Heart left ventricle (tissue), 16 donors: Measurements from ENCODE around the gene OR12D1. TPM values are rescaled to one million over a fixed set of nuclear protein-coding genes. Genes with fewer than 3 reads are reported as not detected.

ENCODE experiments used
- ATAC-seq, 4 donors: fragments of 200-7000 bp; cut with Tn5 transposase; one replicate each; pipeline ENCODE4 v1.9.1; 2020 to 2022; ENCODE audit warnings: moderate library complexity in 4 of 4, mild to moderate bottlenecking in 3 of 4, moderate number of reproducible peaks in 1 of 4
- DNase-seq, 5 donors: peaks; one replicate each; pipeline ENCODE4 v3.0.0-alpha.2; 2020
- H3K27ac ChIP-seq, 12 donors: fragments of 200-600 bp; sonication (generic) in 4 of 12; one replicate each; pipeline versions ENCODE4 v1.5.0 to v1.8.0; 2016 to 2022; ENCODE audit warnings: mild to moderate bottlenecking in 2 of 12
- H3K27me3 ChIP-seq, 9 donors: fragments of 200-600 bp; sonication (generic) in 2 of 9; one replicate each; pipeline versions ENCODE4 v1.5.1 to v1.8.0; 2016 to 2022; ENCODE audit warnings: mild to moderate bottlenecking in 3 of 9
- H3K36me3 ChIP-seq, 9 donors: fragments of 200-600 bp; sonication (generic) in 2 of 9; one replicate each; pipeline versions ENCODE4 v1.5.0 to v1.8.0; 2018 to 2022; ENCODE audit warnings: mild to moderate bottlenecking in 2 of 9
- H3K4me1 ChIP-seq, 12 donors: fragments of 200-600 bp; sonication (generic) in 4 of 12; one replicate each; pipeline versions ENCODE4 v1.5.0 to v1.8.0; 2016 to 2022; ENCODE audit warnings: mild to moderate bottlenecking in 3 of 12
- H3K4me3 ChIP-seq, 12 donors: fragments of 200-600 bp; sonication (generic) in 4 of 12; one replicate each; pipeline versions ENCODE4 v1.5.0 to v1.8.0; 2017 to 2022; ENCODE audit warnings: mild to moderate bottlenecking in 9 of 12, moderate library complexity in 4 of 12
- H3K9me3 ChIP-seq, 12 donors: fragments of 200-600 bp; sonication (generic) in 4 of 12; one replicate each; pipeline versions ENCODE4 v1.5.0 to v1.8.0; 2016 to 2022; ENCODE audit warnings: mild to moderate bottlenecking in 1 of 12
- POLR2A ChIP-seq, 2 donors: fragments of 450-650 bp; IDR thresholded peaks; one replicate each; pipeline ENCODE4 v1.6.1; 2017; ENCODE audit warnings: antibody characterized with exemption in 2 of 2, mild to moderate bottlenecking in 2 of 2, moderate library complexity in 2 of 2
- WGBS, 4 donors: extraction: QIAGEN DNeasy Blood & Tissue Kit in 2 of 4; methylation state at CpG; one replicate each; pipeline versions ENCODE4 v1.1.5 to v1.1.7; 2013 to 2018; 5-methylcytosine and 5-hydroxymethylcytosine counted together
- intact Hi-C, 10 donors: fragments of 100-400 bp; cut with DNase I; formaldehyde crosslinking; loops; one replicate each; pipeline versions ENCODE4 v1.11.1 to v1.14.2; 2022
- polyA plus RNA-seq, 2 donors: library from polyadenylated mRNA; stranded (reverse); fragments of 200-250 nt; gene quantifications; one replicate each; pipeline ENCODE4 v1.2.3, GENCODE V29; 2013
- total RNA-seq, 9 donors: library from RNA; depleted of rRNA in 2 of 9; stranded (reverse); fragments of >200 nt in 2 of 9; fragmentation: NEBNext Ultra II Directional in 3 of 9; extraction: Animal tissue kit (Norgen Biotek cat#: 25700) in 3 of 9; gene quantifications; one replicate each; pipeline versions ENCODE4 v1.1.0 to v1.2.4, GENCODE V29; 2016 to 2023
- TF ChIP-seq, protein P1 (sequence below), 12 donors: fragments of 200-600 bp; sonication (generic) in 4 of 12; IDR thresholded peaks; one replicate each; pipeline versions ENCODE4 v1.5.0 to v1.8.0; 2018 to 2022; ENCODE audit warnings: antibody characterized with exemption in 12 of 12, mild to moderate bottlenecking in 5 of 12
- donor health status: ischemic (EF 13 %, LVEDD 7.1; RV severe dilation, severe dysfunction).
- donor health status: healthy with polysubstance abuse.
- donor health status: DM: no; HTN: yes; CAD: no.
- donor health status: DM: no; HTN: no; CAD: no.
- donor health status: ischemic (EF 25% LVEDD 6.9; RV normal size, moderate dysfunction).
- donor health status: ischemic (EF 25% LVEDD 5.7; RV mildly dilated, moderate dysfunction).
- donor health status: healthy.
- donor health status: DM: yes; HTN: yes; CAD: no.
- donor health status: ischemic (EF 35%, LVEDD 5.7; RV mildly dilated, moderate dysfunction).
- donor health status: nonischemic (EF 11% LVEDD 7.7; RV severe dilation, severe dysfunction).
- donor health status: DM: yes; HTN: yes; CAD: no.
- donor health status: PGD.
- donor health status: ischemic (EF 29% LVEDD 5.4; RV normal size, mild dysfunction).
- donor health status: nonischemic (EF 23%, LVEDD 6.1; RV moderate dilation, normal function).

The OR12D1 gene
- total and polyA plus RNA-seq, 11 donors: not detected

DNA sequence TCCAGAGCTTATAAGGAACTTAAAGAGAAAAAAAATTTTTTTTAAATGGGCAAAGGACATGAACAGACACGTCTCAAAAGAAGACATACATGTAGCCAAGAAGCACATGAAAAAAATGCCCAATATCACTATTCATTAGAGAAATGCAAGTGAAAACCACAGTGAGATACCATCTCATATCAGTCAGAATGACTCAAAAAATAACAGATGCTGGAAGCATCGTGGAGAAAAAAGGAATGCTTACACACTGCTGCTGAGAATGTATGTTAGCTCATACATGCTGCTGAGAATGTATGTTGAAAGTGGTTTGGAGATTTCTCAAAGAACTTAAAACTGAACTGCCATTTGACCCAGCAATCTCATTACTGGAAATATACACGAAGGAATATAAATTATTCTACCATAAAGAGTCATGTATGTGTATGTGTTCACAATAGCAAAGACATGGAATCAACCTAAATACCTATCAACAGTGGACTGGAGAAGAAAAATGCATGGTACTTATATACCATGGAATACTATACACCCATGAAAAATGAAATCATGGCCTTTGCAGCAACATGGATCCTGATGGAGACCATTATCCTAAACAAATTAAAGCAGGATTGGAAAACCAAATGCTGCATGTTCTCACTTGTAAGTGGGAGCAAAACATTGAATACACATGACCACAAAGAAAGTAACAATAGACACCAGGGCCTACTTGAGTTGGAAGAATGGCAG, 36.9 kb downstream of the OR12D1 start:
- Histone ChIP-seq H3K36me3 (no peaks in the 10 kb centered on the region), H3K27me3 (peaks cover 0 to 23% (median 0%) of the 10 kb centered on the region in 9 donors), H3K27ac (no peak overlapping the region), H3K9me3 (peaks cover 0 to 2% (median 0%) of the 10 kb centered on the region in 12 donors), H3K4me1 (no peaks in the 10 kb centered on the region), H3K4me3 (no peak overlapping the region)
- DNase-seq (no peak), ATAC-seq (no peak)
- intact Hi-C loops: no loop called here
- TF ChIP-seq, protein P1, sequence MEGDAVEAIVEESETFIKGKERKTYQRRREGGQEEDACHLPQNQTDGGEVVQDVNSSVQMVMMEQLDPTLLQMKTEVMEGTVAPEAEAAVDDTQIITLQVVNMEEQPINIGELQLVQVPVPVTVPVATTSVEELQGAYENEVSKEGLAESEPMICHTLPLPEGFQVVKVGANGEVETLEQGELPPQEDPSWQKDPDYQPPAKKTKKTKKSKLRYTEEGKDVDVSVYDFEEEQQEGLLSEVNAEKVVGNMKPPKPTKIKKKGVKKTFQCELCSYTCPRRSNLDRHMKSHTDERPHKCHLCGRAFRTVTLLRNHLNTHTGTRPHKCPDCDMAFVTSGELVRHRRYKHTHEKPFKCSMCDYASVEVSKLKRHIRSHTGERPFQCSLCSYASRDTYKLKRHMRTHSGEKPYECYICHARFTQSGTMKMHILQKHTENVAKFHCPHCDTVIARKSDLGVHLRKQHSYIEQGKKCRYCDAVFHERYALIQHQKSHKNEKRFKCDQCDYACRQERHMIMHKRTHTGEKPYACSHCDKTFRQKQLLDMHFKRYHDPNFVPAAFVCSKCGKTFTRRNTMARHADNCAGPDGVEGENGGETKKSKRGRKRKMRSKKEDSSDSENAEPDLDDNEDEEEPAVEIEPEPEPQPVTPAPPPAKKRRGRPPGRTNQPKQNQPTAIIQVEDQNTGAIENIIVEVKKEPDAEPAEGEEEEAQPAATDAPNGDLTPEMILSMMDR (IDR thresholded peaks at IDR 0.05): no peak
- no peak for TF ChIP-seq POLR2A (IDR thresholded peaks at IDR 0.05)
- 71 to 76% (median 74%) methylated on average over 3 of the region's 3 CpGs for WGBS, 4 donors

DNA sequence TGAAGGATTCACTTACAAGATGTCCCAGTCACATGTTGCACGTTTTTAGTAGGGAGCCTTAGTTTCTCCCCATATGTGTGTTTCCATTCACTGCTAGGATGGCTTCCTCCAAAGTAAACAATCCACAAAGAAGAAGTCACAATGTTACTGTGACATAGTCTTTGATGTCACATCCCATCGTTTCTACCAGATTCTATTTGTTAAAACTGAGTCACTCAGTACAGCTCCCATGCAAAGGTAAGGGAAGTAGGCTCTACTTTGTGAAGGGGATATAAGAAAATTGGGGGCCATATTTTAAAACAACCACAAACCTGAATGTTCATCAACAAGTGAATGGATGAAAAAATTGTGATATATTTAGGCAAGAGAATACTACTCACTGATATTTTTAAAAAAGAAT, 42.2 kb downstream of the OR12D1 start, which contains the start of the genes OR11A1 and OR2H1:
OR11A1 (minus strand) TSS at position 101 of the 400 bp plus-strand sequence. CDS start 29,430 bp downstream, outside the sequence.
OR2H1 (plus strand) TSS at position 185 of the 400 bp plus-strand sequence. CDS start 4,615 bp downstream, outside the sequence.
- Histone ChIP-seq H3K4me3 (no peak within 1 kb of the TSS), H3K27me3 (peaks cover 0 to under 1% (median 0%) of the 10 kb centered on the region in 9 donors), H3K36me3 (no peaks in the 10 kb centered on the region), H3K9me3 (peaks cover 0 to 1% (median 0%) of the 10 kb centered on the region in 12 donors), H3K27ac (no peak within 1 kb of the TSS), H3K4me1 (no peaks in the 10 kb centered on the region)
- DNase-seq: no peak
- 45 to 66% (median 59%) methylated on average over 2 of the region's 2 CpGs for WGBS, 4 donors
- intact Hi-C loops: no loop called here
- no peak for ATAC-seq
- TF ChIP-seq POLR2A (IDR thresholded peaks at IDR 0.05): no peak
- TF ChIP-seq, protein P1 (IDR thresholded peaks at IDR 0.05): no peak

DNA sequence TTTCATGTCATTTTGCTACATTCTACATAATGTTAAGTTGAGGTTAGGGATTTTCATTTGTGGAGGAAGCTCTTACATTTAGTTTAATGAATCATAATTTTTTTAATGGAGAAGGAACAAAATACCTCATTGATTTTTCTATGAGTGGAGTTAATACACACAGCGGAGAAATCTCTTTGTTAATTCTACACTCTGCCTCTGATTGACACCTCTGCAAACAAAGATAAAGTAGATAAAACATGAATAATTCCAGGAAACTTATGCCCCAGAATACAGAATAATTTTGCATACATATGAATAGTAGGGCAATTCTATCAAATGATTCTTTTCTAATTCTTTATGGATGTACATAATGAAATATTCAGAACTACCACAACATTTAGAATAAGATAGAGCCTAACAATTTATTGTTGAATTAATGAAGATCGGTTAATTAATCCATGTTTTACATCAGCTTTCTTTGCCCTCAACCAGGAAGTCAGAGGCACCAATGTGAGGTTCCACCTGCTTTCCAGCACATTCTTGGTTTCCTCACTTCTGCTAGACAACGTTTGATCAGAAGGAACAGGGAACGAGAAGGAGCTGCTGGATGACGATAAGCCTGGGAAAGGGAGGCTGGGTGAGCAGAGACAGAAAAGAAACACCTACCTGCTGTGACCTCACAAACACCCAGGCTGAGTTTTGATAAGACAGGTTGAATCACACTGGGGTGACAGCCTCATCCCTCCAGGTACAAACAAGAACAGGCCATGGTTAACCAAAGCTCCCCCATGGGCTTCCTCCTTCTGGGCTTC, 46.5 kb downstream of the OR12D1 start:
- intact Hi-C loops: no loop called here
- DNase-seq (no peak), ATAC-seq (no peak)
- Histone ChIP-seq H3K27ac (no peak overlapping the region), H3K4me3 (no peak overlapping the region), H3K4me1 (no peaks in the 10 kb centered on the region), H3K36me3 (no peaks in the 10 kb centered on the region), H3K9me3 (no peaks in the 10 kb centered on the region), H3K27me3 (peaks cover 0 to 5% (median 0%) of the 10 kb centered on the region in 9 donors)
- TF ChIP-seq, protein P1 (IDR thresholded peaks at IDR 0.05): no peak
- no peak for TF ChIP-seq POLR2A (IDR thresholded peaks at IDR 0.05)
- 73 to 87% (median 77%) methylated on average over 5 of the region's 5 CpGs for WGBS, 4 donors

DNA sequence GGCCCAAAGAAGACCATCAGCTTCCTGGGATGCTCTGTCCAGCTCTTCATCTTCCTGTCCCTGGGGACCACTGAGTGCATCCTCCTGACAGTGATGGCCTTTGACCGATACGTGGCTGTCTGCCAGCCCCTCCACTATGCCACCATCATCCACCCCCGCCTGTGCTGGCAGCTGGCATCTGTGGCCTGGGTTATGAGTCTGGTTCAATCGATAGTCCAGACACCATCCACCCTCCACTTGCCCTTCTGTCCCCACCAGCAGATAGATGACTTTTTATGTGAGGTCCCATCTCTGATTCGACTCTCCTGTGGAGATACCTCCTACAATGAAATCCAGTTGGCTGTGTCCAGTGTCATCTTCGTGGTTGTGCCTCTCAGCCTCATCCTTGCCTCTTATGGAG, 47.3 kb downstream of the OR12D1 start:
- H3K27ac ChIP-seq: no peak overlapping the region
- no peak overlapping the region for H3K4me3 ChIP-seq
- no peak for ATAC-seq
- peaks cover 0 to 5% (median 0%) of the 10 kb centered on the region in 9 donors for H3K27me3 ChIP-seq
- H3K36me3 ChIP-seq: no peaks in the 10 kb centered on the region
- no peaks in the 10 kb centered on the region for H3K9me3 ChIP-seq
- 75 to 85% (median 79%) methylated on average over 6 of the region's 6 CpGs for WGBS, 4 donors
- intact Hi-C loops: no loop called here
- no peaks in the 10 kb centered on the region for H3K4me1 ChIP-seq
- no peak for TF ChIP-seq POLR2A (IDR thresholded peaks at IDR 0.05)
- TF ChIP-seq, protein P1 (IDR thresholded peaks at IDR 0.05): no peak
- DNase-seq: no peak
